ENCODE data around the gene GMCL2.

DNA sequence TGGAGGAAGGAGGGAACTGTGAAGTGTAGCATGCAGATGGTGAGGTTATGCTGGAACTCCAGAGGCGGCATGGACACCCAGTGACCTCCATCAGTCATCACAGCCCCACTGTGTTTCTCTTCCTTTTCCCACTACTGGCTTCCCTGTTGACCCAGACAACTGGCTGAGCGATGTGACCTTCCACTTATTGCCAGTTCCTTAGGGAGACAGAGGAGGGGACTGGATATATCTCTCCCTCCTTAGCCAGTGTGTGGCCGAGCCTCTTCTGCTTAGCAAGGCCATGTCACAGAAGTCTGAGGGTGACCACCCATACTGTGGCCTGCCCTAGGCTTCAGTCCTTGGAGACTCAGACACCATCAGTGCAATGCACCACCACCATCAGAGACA, 48.4 kb upstream of the GMCL2 start:
- TF ChIP-seq, protein P1, sequence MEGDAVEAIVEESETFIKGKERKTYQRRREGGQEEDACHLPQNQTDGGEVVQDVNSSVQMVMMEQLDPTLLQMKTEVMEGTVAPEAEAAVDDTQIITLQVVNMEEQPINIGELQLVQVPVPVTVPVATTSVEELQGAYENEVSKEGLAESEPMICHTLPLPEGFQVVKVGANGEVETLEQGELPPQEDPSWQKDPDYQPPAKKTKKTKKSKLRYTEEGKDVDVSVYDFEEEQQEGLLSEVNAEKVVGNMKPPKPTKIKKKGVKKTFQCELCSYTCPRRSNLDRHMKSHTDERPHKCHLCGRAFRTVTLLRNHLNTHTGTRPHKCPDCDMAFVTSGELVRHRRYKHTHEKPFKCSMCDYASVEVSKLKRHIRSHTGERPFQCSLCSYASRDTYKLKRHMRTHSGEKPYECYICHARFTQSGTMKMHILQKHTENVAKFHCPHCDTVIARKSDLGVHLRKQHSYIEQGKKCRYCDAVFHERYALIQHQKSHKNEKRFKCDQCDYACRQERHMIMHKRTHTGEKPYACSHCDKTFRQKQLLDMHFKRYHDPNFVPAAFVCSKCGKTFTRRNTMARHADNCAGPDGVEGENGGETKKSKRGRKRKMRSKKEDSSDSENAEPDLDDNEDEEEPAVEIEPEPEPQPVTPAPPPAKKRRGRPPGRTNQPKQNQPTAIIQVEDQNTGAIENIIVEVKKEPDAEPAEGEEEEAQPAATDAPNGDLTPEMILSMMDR (IDR thresholded peaks at IDR 0.05): no peak
- TF ChIP-seq POLR2AphosphoS5 (IDR thresholded peaks at IDR 0.05) (no peak), POLR2A (IDR thresholded peaks at IDR 0.05) (no peak)
